Activated naive CD4-positive, alpha-beta T cell treated with Interleukin-2 at 50 U/mL for 16 hours (primary cell): Measurements from ENCODE around the gene ETFA.

Experiments
- DNase-seq: peaks from one replicate; pipeline ENCODE4 v3.0.0-alpha.2; 2020

The ETFA gene

DNA sequence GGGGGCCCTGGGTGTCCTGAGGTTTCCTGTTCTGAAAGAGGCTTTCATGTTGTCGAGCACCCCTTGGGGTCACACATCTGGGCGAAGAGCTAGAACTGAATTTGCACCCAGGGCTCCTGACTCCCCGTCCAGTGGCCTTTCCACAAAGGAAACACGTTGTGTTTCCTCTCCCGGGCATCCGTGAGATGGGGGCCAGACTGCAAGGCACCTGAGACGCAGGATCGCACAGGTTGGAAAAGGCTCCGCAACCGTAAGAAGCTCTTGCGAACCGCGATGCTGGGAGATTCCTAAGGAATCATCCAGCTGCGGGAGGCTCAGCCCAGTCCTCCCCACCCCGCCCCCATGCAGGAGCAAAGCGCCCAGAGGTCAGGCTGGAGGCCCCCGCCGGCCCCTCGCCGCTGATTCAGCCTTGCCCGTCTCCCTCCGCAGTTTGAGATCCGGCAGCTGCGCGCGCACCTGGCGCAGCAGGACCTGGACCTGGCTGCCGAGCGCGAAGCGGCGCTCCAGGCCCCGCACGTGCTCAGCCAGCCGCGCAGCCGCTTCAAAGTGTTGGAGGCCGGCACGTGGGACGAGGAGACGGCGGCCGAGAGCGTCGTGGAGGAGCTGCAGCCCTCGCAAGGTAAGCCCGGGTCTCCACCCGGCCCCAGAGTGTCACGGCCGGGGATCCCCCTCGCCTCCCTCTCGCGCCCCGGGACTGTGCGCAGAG, 119.6 kb downstream of the ETFA start:
- no peak for DNase-seq

GRCh38 chr15:76190751-76191538, 120.3 kb downstream of the ETFA start:
- peak; percentile 74 for DNase-seq

GRCh38 chr15:76190070-76190564, 121.2 kb downstream of the ETFA start:
- DNase-seq, result no peak

DNA sequence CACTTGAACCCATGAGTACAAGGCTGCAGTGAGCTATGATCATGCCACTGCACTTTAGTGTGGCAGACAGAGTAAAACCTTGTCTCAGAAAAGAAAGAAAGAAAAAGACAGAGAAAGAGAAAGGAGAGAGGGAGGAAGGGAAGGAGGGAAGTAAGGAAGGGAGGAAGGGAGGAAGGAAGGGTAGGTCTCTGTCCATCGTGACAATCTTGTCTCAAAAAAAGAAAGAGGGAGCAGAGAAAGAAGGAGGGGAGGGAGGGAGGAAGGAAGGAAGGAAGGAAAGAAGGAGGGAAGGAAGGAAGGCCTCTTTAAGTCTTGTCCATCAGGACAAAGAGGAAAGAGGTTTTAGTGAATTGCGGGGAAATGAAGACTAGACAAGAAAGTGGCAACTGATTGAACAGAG, 122.2 kb downstream of the ETFA start:
- DNase-seq, result no peak

DNA sequence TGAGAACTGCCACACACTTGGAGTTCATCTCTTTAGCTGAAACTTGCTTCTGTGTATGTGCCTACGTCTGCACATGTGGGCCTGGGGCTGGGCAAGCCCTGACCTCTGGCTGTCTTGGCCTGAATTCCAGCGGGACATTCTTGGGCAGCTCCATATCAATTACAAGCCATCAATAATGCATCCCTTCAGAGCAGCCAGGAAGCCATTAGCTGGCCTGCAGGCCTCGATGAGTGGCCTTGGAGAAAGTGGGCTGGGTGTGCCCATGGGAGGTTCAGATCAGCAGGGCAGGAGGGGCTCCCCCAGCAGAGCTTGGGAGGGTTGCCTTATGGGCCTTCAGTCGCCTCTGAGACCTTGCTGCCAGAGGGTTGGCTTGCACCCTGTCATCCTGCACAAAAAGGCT, 124.1 kb downstream of the ETFA start:
- DNase-seq, result no peak

DNA sequence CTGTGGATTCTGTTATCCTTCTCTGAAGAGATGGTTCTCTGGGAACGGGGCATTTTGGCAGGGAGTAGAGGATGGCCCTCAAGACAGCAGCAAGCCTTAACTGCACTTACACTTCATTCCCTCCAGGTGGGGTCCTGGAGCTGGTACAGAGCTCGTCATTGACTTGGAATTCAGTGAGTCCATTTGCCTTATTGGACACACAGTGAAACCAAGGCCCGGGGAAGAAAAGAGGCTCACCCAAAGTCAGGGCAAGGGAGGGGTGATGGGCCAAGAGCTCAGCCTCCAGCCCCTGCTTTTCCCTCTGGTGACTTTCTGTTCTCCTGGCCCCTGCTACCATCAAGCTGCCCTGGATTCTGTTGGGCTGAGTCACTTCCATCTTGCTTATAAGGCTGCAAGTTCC, 125.6 kb downstream of the ETFA start:
- no peak for DNase-seq

GRCh38 chr15:76184650-76185035, 126.6 kb downstream of the ETFA start:
- DNase-seq, result no peak

DNA sequence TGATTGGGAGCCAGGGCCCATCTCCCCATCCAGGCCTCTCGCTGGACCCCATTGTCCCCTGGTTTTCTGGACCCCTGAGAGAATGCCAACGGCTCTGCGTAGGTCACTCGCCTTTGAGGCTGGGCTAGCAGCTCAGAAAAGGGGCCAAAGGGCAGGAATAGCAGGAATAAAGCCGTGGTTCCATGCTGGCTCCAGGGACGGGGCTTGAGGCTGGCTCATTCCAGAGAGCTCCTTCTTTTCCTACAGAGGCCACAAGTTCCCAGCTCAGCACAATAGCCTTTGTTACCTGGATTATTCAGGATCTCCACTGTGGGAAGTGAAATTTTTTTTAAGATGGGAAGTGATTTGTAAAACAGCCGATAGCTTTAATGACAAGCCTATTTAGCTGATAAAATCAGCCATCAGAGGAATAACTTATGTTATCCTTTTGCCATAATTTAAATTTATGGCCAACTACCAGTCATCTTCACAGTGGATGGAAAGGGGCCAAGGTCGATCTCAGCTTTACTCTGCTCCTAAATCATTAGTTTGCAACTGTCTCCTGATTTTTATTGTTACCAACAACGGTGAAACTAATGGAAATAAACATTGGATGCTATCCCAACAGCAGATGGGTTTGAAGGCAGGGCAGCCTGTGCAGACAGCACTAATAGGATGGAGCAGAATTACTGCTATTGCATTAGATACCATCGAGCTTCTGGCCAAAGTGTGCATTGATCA, 127.2 kb downstream of the ETFA start:
- DNase-seq, result no peak

DNA sequence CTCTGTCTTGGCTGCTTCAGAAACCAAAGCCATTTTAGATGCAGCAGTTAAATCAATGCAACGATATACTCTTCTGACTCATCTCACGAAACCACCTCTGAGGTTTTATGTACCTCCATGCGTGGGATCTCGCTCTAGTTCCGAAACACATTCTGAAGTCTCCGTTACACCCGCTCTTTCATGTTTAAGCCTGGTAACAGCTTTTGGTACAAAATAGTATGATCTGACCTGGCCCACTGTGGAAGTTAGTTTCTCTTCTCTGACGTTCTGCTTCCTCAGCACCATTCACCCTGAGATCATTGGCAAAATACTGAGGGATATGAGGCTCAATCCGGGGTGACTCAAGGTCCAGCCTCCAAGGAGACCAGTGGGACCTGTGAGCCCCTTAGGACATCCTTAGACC, 129.6 kb downstream of the ETFA start:
- peak; percentile 46 for DNase-seq

DNA sequence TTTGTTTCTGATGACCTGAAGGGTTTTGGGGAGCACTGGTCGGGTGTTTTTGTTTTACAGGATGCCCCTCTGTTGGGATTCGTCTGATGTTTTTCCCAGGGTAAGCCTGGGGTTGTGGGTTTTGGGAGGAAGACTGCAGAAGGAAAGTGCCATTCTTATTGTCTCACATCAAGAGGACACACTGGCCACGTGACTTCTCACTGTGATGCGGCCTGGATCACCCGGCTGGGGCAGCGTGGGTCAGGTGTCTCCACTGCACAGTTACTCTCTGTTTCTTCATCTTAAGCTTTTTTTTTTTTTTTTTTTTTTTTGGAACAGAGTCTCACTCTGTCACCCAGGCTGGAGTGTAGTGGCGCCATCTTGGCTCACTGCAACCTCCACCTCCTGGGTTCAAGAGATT, 130.9 kb downstream of the ETFA start:
- no peak for DNase-seq

- DNase-seq, result no peak
Measured at GRCh38 chr15:76179023-76179422, 132.2 kb downstream of the ETFA start.

DNA sequence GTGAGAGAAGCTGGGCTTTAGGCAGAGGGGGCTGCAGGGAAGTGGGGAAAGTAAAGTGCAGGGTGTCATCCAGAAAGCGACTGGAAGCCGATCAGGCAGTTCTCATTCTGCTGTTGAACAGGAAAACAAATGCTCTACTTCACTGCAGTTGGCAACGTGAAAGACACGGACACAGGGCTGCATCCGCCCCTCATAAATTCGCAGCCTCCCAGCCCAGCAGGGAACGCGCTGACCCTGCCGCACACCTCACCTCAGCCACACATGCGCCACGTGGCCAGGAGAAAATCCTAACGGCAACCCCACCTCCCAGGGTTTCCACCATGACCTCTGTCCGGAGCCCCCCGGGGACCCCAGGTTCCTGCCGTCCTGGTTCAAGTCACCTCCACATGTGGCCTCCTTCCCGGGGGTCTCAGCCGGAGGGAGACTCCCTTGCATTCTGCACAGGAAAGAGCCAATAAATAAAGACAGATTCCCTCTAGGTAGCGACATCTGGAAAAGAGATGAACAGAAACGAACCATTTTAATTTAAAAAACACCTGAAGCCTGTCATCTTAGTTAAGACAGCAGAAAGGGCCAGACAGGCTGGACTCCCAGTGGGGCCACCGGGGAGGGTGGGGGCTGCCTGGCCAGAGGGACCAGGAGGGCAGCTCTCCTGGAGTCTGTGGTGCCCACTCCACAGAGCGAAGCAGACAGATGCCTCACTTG, 132.8 kb downstream of the ETFA start:
- no peak for DNase-seq

DNA sequence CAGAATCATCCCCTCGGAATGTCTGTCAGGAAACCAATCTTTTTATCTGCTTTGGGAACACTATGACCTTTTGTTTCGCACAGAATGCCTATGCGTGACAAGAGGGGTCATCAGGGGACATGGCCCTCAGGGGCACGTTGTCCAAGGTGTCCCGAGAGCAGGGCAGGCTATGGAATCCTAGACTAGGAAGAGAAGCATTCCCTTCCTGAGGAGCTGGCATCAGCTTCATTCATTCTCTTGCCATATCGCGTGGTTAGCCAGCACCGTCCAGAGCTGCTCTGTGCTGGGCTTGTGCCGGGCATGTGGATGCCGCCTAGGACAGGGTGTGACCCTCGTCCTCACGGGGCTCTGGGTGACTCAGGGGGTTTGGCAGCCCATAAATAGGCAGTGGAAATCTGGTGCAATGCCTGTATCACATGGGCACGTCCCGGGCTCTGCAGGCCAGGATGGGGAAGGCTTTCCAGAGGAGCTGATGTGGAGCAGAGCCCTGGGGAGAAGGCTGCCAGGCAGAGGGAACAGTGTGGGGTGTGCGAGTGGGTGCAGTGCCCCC, 133.7 kb downstream of the ETFA start:
- DNase-seq, result no peak

DNA sequence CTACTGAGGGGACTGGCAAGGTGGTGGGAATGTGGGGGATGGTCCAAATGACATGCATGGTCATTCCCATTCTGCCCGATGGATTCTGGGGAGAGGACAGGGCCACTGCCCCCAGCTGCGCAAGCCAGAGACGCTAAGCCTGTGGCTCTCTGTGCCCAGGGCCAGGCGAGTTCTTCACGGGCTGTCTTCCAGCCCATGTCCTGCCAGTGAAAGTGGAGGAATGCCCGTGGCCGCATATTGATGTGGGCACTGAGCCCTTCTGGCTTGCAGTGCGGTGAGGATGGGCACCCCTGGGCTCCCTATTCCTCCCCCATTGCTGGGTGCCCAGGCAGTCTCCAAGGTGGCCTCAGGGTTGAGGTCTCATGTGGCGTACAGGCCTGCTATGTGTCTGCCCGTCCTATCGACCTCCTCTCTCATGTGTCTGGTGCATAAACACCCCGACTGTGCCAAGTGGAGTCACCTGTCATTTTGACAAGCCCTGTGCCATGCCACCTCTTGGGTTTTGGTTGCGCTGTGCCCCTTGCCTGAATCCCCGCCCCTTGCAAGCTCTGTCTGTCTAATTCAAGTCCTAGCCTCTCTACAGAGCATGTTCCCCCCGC, 134.7 kb downstream of the ETFA start:
- DNase-seq, result no peak

- DNase-seq, result no peak
Measured at GRCh38 chr15:76176059-76176458, 135.2 kb downstream of the ETFA start.

DNA sequence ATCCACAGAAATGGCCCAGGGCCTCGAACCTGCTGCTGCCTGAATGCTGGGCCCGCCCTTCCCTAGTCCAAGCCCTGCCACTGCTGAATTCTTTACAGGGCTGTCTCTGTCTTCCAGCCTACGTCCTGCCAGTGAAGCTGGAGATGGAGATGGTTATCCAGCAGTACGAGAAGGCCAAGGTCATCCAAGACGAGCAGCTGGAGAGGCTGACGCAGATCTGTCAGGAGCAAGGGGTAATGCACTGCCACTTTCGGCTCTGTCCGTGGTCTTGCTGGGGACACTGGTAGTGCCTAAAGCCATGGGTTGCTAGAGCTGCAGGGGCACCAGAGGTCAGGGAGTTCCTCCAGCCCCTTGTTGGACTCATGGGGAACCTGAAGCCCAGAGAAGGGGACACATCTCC, 135.8 kb downstream of the ETFA start:
- DNase-seq, result no peak

- DNase-seq, result no peak
Measured at GRCh38 chr15:76174654-76175053, 136.6 kb downstream of the ETFA start.

GRCh38 chr15:76173317-76173834, 137.9 kb downstream of the ETFA start:
- no peak for DNase-seq

DNA sequence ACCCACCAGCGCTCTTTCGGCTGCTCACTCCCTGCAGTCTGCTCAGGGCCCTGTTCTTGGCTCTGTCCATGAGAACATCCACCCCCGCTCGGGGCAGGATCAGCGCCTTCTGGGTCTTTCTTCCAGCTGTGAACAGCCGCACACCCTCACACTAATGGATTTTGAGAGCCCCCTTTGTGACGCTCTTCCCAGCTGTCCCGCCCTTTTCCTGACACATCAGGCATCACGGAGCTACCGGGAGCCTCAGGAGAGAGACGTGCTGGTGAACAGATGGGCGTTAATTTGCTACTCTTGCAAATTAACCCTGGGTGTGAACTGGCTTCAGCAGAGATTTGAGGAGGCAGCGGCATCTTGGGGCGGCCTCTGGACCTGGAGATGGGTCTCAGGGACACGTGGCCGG, 138.5 kb downstream of the ETFA start:
- DNase-seq, result no peak

DNA sequence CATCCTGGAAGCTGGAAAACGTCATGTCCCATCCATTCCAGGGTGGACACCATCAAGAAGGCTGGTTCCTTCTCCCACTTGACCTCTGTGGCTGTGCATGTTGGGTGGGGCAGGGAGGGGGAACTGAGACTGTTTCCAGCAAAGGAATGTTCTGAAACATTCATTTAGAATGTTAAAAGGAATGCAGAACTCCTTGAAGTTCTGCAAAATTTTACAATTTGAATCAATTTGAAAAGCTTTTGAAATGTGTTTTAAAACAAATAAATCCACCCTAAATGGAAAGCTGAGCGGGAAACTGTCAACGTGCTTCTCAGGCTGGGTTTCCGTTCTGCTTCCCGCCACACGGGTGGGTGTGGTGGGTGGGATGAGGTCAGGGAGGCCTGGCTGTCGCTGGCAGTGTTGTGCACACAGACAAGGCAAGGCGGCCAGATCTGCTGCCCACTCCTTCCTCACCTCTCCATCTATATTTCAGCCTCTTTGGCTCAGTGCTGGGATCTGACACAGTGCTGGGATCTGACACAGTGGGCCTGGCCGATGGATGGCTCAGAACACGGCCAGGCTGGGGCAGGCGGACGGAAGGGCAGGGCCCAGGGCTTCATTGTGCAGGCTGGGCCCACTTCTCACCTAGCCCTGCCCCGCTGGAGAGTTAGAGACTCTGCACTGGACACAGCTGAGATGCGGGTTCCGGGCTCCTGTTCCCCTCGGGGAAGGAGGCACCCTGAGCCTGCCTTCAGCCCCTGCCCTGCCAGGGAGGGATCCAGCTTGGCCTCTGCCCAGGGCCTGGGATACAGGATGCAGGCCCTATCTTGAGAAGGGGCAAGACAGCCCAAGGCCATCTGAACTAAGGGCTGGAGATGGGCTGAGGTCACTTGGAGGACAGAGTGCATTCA, 141.1 kb downstream of the ETFA start:
- DNase-seq, result no peak

- DNase-seq, result no peak
Measured at GRCh38 chr15:76169018-76169417, 142.3 kb downstream of the ETFA start.
